Adipose tissue (tissue), 3 donors: ENCODE data around the gene DPM3. TPM values are rescaled to one million over a fixed set of nuclear protein-coding genes. Genes with fewer than 3 reads are reported as not detected.
"Not testable (repeated sequence)": the region's sequence is repeated elsewhere in the genome, so short reads cannot be mapped to it uniquely, and the experiment has no call there.

Experiments used
- H3K27ac ChIP-seq: one replicate; pipeline ENCODE4 v1.5.1; 2013; ENCODE audit warnings: low read depth, low read length
- WGBS, 3 donors: extraction: QIAGEN DNeasy Blood & Tissue Kit; methylation state at CpG; one replicate each; pipeline ENCODE4 v1.1.7; 2013; 5-methylcytosine and 5-hydroxymethylcytosine counted together
- polyA plus RNA-seq, 3 donors: library from polyadenylated mRNA; stranded (reverse); fragments of 200-250 nt; gene quantifications; one replicate each; pipeline ENCODE4 v1.2.3, GENCODE V29; 2013
- donor health status: healthy with polysubstance abuse.
- donor health status: Bipolar disorder and iron deficiency.
- donor health status: healthy.

The DPM3 gene
- polyA plus RNA-seq, 3 donors = 177 to 203 (median 201) TPM

- H3K27ac ChIP-seq = no peak overlapping the region
- 65 to 81% (median 75%) methylated on average over 11 of the region's 11 CpGs for WGBS, 3 donors
These were observed 37.0 kb upstream of the DPM3 start for GRCh38 chr1:155177192-155177917.

DNA sequence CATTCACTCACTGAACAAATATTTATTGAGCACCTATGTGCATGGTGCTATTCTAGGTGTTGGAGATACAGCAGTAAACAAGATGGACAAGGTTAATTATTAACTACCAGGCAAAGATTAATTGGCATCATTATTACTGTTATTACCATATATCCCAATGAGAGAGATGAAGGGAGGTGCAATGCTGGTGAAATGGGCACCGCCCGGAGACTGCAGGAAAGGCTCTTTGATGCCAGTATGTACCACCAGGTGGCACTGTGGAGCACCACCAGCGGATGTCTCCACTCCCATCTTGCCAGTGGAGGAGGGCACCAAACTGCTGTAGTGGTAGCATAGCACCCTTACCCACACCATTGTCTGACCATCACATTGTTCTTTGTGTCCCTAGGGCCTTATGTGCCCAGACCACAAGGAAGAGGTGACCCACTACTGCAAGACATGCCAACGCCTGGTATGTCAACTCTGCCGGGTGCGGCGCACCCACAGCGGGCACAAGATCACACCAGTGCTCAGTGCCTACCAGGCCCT lies 36.3 kb upstream of the DPM3 start:
- 59 to 63% (median 61%) methylated on average over 8 of the region's 8 CpGs for WGBS, 3 donors
- no peak overlapping the region for H3K27ac ChIP-seq

DNA sequence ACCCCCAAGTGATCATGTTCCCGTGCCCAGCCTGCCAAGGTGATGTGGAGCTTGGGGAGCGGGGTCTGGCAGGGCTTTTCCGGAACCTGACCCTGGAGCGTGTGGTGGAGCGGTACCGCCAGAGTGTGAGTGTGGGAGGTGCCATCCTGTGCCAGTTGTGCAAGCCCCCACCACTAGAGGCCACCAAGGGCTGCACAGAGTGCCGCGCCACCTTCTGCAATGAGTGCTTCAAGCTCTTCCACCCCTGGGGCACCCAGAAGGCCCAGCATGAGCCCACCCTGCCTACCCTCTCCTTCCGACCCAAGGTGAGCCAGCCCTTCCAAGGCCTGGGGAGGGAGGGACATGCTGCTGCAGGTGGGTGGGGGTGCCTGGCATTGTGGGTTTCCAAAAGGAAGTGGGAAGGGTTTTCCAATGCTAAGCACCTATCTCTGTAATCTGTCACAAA lies 35.6 kb upstream of the DPM3 start:
- WGBS, 3 donors = 57 to 76% (median 74%) methylated on average over 9 of the region's 9 CpGs

DNA sequence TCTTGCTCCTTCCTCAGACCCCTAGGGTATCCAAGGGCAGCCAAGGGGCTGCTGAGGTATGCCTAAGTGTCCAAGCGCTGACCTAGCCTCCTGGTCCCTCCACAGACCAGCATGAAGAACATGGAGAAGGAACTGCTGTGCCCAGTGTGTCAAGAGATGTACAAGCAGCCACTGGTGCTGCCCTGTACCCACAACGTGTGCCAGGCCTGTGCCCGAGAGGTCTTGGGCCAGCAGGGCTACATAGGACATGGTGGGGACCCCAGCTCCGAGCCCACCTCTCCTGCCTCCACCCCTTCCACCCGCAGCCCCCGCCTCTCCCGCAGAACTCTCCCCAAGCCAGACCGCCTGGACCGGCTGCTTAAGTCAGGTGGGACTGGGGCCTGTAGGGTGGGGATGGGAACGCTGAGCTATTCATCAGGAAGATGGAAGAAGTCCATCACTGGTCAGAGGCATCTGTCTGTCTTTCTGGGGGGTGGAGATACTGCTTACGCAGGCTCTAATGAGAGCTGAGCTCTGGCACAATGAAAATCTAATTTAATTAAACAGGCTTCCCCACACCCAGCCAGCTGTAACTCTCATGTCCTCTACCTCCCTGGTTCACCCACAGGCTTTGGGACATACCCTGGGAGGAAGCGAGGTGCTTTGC lies 35.1 kb upstream of the DPM3 start:
- 88 to 91% (median 89%) methylated on average over 11 to 12 of the region's 12 CpGs for WGBS, 3 donors
- no peak overlapping the region for H3K27ac ChIP-seq

More for the DNA sequence above, 35.6 kb upstream of the DPM3 start:
- H3K27ac ChIP-seq = no peak overlapping the region

DNA sequence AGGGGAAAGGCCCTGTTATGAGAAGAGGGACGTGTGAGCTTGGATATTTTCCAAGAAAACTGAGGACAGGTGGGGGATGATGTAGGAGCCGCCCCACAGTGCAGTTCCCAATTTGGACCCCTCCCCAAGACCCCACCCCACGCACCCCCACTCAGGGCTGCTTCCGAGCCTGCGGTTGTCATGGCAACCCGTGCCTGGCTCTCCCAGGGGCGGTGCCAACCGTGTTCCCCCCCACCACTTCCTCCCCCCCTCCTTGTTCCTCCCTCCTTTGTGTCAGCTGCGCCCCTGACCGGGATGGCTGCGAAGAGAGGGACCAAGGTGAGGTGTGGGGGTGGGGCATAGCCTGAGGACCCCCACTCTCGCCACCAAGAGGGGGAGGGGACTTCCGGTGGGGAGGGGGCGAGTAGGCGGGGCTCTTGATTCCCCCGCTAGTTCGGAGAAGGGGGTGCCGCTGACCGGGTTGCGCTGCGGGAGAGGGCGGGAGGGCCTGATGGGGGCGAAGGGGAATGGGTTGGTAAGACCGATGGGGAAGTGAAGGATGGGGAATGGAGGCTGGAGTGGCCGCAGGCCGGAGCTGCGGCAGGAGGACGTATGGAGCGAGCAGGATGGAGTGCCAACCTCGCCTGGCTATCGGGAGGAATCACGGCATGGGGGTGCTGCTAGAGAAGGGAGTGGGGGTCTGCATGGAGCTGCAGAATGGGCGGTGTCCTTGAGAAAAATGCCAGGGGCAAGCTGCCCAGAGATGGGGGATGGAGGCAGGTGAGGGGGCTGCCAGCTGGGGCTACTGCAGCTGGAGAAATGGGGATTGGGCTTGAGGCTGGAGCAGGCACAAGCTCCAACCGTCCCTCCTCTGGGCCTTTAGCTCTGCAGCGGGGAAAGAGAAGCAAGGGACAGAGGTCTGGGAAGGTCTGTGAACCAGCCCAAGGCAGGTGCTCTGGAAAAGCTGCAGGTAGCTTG lies 34.3 kb upstream of the DPM3 start:
- H3K27ac ChIP-seq = no peak overlapping the region
- WGBS, 3 donors = 10 to 17% (median 14%) methylated on average over 28 to 35 of the region's 35 CpGs

- peak within 1 kb of the TSS; percentile 34 for H3K27ac ChIP-seq
- 2 to 4% (median 4%) methylated on average over 36 to 38 of the region's 38 CpGs for WGBS, 3 donors
These were observed 33.4 kb upstream of the DPM3 start, which contains the start of gene TRIM46 for GRCh38 chr1:155173478-155174323. Gene TRIM46, plus strand, starts transcription at chr1:155173849. Its CDS starts 118 bp downstream, at chr1:155173967.

- 0 to 1% (median 0%) methylated on average over 54 to 57 of the region's 57 CpGs for WGBS, 3 donors
- peak within 1 kb of the TSS; percentile 34 for H3K27ac ChIP-seq
These were observed 32.6 kb upstream of the DPM3 start, which contains the start of gene KRTCAP2 for GRCh38 chr1:155172732-155173477. Gene KRTCAP2, minus strand, starts transcription at chr1:155173304. Its CDS starts 80 bp downstream, at chr1:155173224.

DNA sequence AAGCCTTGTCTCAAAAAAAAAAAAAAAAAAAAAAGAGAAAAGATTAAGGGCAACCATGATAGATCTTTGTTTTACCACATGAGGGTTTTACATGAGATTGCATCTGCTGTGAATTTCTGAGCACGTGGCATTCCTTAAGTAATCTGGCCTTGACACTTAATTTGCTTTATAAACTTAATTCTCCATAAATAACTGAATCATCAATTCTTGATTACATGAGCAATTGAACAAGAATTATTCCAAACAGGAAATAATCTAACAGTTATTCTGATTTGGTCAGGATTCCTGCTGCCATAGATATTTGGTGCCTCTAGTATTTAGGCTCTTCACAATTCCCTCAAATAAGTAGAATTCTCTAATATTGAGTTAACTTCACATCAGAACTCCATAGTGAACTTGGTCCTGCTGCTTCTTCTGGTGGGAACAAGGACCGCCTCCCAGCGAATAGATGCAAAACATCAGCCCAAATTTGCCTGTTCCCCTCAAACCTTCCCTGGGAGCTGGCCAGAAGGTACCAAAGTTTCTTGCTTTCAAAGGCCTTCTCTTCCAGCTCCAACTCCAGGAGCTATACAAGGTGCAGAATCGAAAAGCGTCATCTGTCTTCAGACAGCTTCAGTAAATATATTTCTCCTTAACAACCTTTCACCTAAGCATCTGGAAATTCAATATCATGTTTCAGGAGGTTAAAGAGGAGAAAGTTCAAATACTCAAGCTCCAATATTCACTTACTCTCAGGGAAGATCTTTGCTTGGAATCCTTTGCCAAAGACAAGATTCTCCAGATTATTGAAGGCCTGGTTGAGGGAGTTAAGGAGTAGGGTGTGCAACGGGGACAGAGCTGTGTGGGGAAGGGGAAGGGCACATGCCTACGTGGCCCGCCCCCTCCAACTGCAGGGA lies 31.8 kb upstream of the DPM3 start:
- H3K27ac ChIP-seq = no peak overlapping the region

GRCh38 chr1:155170806-155171205 lies 30.5 kb upstream of the DPM3 start:
- WGBS, 3 donors = 89 to 92% (median 90%) methylated on average over 7 of the region's 7 CpGs
- no peak overlapping the region for H3K27ac ChIP-seq

More for the DNA sequence above, 31.8 kb upstream of the DPM3 start:
- 31 to 42% (median 41%) methylated on average over 8 of the region's 8 CpGs for WGBS, 3 donors

DNA sequence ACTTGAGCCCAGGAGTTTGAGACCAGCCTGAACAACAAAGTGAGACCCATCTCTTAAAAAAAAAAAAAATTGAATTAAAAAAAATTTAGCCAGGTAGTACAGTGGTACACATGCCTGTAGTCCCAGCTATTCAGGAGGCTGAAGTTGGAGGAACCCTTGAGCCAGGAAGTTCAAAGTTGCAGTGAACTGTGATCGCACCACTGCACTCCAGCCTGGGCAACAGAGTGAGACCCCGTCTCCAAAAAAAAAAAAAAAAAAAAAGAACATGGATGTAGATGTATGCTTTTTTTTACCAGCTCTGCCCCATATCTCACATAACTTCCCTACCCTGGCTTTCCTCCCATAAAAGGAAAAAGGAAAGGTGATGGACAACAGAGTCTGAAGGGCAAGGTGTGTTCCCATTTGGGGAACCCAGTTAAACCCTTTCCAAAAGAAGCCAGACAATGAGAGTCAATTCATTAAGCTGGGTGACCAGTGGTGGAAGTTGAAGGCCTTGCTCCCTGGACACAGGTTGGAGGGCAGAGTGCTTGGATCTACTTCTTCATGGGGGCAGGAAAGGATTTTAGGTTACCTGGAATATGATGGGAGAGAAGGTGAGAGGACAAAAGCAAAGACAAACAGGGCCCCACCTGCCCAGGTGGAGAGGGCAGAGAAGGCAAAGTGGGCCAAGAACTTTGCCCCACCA lies 29.9 kb upstream of the DPM3 start:
- no peak overlapping the region for H3K27ac ChIP-seq
- WGBS, 3 donors = 95 to 100% (median 100%) methylated on average over 1 to 2 of the region's 2 CpGs

DNA sequence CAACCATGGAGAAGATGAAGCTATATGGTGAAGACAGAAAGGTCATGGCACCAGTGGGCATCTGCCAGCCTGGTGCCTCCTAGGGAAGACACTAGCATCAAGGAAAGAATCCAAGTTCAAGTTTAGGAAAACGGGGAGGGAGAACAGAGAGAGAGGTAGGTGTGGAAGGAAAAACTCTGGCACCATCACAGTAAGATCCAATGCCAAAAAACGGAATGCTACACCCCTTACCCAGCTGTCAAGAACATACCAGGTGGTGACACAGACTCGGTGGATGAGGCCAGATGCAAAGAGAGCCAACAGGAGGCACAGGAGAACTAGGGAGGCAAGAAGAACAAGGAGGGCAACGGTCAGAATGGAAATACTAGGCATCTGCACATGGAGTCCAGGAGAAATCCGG lies 29.2 kb upstream of the DPM3 start:
- 71 to 81% (median 76%) methylated on average over 5 of the region's 5 CpGs for WGBS, 3 donors
- H3K27ac ChIP-seq = no peak overlapping the region

DNA sequence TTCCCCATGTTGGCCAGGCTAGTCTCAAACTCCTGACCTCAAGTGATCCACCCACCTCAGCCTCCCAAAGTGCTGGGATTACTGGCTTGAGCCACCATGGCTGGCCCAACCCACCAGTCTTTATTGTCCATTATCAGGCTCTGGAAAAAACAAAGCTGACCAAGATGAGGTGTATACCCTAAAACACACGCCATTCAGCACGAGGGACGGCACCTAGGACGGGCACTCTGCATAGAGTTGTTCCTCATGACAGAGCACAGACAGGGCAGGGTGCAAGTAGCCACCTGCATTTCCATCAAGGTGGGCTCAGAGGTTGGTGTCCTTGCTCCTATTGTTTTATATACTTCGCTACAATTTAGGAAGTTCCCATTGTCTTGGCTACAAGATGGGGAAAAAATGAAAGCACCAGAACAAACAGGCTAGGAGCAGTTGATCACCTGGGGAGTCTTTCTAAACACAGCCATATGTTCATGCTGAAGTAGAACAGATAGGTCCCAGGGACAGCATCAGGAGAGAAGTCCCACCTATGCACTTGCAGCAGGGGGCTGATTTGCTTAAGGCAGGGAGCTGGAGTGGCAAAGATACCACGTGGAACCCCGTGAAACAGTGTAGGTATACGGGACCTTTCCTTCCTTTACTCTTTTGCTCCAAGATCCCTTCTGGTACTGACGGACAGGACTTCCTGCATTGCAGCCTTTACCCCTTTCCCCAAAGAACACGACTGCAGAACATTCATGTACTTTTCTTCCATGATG lies 28.3 kb upstream of the DPM3 start:
- no peak overlapping the region for H3K27ac ChIP-seq
- WGBS, 3 donors = 74 to 86% (median 84%) methylated on average over 10 of the region's 10 CpGs

DNA sequence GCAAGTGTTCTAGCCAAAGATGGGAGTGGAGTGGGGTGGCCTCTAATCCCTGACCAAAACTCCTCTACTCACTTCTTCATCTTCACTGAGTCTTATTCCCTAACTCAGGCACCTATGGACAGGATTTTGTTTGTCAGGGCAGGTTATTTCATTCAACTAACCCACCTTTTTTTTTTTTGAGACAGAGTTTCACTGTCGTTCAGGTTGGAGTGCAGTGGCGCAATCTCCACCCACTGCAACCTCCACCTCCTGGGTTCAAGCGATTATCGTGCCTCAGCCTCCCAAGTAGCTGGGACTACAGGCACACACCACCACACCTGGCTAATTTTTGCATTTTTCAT lies 27.7 kb upstream of the DPM3 start:
- 34 to 43% (median 35%) methylated on average over 4 of the region's 4 CpGs for WGBS, 3 donors
- H3K27ac ChIP-seq = not testable (repeated sequence)

DNA sequence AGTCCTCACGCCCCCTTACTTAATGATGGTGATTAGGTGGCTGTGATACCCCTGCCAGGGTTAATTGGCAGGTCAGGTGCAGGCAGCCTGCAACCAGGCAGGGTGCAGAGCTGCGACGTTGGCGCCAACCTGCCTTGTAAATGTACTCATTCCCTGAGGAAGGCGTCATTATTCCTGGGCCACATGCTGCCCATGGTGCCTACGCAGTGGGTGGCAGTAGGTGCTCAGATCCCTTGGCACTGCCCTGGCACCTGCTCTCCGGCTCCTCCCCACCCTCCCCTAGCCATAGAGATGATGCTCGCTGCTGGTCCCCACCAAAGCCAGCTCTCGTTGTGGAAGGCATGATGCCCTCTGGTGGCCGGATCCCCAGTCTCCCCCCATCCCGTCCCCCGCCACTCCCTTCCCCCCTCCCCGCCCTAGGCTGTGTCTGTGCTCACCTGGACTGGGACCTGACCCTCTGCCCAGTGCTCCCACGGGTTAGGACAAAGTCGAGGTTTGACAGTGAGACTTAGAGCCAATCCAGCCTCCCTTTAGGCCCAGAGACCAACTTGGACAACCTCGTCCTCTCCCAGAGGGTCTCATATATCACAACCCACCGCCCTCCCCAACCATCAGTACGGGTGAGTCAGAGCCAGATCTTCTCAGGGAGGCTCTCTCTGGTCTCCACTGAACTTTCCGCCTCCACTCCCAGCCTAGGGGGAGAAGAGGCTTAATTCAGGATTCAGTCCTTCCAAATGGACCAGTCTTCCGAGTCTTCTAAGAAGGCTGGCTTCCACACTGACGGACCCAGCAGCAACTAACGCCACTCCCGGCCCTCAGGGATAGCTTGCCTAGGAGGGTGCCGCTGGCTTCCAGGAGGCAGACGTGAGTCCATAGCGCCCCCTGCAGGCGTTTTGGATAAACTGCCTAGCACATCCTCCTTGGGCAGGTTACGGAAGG lies 27.1 kb upstream of the DPM3 start:
- no peak overlapping the region for H3K27ac ChIP-seq
- WGBS, 3 donors = 4 to 6% (median 4%) methylated on average over 28 of the region's 28 CpGs
